GM18507 (cell line): Measurements from ENCODE around the gene GNAQ.
"Not testable (repeated sequence)": the region's sequence is repeated elsewhere in the genome, so short reads cannot be mapped to it uniquely, and the experiment has no call there.

Source experiments
- DNase-seq: peaks from one replicate; pipeline ENCODE4 v3.0.0; 2011; ENCODE audit warnings: low read depth; ENCODE audit not compliant: insufficient read length; ENCODE audit errors: extremely low spot score
- FAIRE-seq: peaks from 2 replicates; lab custom pipeline; 2011; peaks lifted over from hg19 to GRCh38; lab: Jason Lieb, UNC

Gene GNAQ

GRCh38 chr9:77702521-77703390, 328.9 kb downstream of the GNAQ start:
- not testable (repeated sequence) for FAIRE-seq, DNase-seq

DNA sequence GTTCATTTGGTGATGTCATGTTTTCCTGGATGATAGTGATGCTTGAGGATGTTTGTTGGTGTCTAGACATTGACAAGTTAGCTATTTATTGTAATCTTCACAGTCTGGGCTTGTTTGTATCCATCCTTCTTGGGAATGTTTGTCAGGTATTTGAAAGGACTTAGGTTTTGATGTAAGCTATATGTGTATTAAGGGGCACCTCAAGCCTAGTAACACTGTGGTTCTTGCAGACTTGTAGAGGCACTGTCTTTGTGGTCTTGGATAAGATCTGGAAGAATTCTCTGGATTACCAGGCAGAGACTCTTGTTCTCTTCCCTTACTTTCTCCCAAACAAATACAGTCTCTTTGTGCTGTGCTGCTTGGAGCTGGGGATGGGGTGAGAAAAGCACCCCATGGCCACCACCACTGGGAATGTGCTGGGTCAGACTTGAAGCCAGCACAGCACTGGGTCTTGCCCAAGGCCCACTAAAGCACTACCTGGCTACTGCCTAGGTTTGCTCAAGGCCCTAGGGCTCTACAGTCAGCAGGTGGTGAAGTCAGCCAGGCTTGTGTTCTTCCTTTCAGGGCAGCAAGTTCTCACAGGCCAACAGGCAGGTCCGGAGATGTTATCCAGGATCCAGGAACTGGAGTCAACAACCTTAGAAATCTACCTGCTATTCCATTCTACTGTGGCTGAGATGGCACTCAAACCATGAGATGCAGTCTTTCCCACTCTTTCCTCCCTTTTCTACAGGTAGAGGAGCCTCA, 334.2 kb downstream of the GNAQ start:
- FAIRE-seq = no peak
- DNase-seq = no peak

DNA sequence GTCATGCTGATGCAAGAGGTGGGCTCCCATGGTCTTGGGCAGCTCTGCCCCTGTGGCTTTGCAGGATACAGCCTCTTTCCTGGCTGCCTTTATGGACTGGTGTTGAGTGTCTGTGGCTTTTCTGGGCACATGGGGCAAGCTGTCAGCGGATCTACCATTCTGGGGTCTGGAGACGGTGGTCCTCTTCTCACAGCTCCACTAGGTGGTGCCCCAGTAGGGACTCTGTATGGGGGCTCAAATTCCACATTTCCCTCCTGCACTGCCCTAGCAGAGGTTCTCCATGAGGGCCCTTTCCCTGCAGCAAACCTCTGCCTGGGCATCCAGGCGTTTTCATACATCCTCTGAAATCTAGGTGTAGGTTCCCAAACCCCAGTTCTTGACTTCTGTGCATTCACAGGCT, 340.9 kb downstream of the GNAQ start:
- not testable (repeated sequence) for DNase-seq, FAIRE-seq

DNA sequence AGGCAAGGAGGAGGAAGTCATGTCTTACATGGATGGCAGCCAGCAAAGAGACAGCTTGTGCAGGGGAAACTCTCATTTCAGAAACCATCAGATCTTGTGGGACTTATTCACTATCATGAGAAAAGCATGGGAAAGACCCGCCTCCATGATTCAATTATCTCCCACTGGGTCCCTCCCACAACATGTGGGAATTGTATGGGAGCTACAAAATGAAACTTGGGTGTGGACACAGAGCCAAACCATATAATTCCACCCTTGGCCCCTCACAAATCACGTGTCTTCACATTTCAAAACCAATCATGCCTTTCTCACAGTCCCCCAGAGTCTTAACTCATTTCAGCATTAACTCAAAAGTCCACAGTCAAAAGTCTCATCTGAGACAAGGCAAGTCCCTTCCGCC, 341.5 kb downstream of the GNAQ start:
- DNase-seq, FAIRE-seq: not testable (repeated sequence)

DNA sequence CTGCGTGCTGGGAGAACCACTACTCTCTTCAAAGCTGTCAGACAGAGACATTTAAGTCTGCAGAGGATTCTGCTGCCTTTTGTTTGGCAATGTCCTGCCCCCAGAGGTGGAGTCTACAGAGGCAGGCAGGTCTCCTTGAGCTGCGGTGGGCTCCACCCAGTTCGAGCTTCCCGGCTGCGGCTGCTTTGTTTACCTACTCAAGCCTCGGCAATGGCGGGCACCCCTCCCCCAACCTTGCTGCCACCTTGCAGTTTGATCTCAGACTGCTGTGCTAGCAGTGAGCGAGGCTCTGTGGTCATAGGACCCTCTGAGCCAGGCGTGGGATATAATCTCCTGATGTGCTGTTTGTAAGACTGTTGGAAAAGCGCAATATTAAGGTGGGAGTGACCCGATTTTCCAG, 343.9 kb downstream of the GNAQ start:
- not testable (repeated sequence) for DNase-seq, FAIRE-seq

DNA sequence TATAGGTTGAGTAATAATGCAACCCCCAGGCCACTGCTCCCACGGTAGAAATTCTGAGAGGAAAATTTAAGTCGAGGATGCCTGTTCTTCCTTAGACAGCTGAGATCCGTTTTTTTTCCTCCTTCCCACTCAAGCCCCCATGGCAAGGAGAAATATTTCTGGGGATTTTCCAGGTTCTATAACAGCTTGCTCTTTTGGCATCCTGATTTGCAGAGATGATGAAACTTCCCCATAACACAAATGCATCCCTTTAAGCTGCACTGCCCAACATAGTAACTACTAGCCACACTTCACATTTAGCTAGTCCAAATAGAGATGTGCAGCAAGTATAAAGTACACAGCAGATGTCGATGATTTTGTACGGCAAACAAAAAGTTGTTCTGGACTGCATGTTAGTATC, 351.0 kb downstream of the GNAQ start:
- no peak for FAIRE-seq
- DNase-seq = no peak

- FAIRE-seq = no peak
- DNase-seq = no peak
These were observed 351.8 kb downstream of the GNAQ start for GRCh38 chr9:77679661-77680368.

DNA sequence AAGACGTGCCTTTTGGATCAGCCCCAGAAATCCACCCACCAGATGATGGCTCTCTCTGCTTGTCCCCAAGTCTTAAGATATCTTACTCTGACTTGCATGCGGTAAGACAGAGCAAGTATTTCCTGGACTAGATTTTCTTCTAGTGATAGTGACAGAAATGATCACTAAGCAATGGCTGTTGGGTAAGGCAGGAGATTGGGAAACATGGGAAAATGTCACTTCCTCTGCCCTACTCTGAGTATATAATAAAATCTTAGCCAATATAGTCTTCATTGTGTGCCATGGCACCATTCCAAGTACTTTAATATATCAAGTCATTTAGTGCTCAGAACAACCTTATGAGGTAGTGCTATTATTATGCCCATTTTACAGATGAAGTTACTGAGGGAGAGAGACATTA, 352.5 kb downstream of the GNAQ start:
- DNase-seq (no peak), FAIRE-seq (no peak)

GRCh38 chr9:77677957-77678535, 353.6 kb downstream of the GNAQ start:
- no peak for FAIRE-seq
- DNase-seq = no peak

- FAIRE-seq (no peak), DNase-seq (no peak)
These were observed 354.2 kb downstream of the GNAQ start for GRCh38 chr9:77677397-77677796.

DNA sequence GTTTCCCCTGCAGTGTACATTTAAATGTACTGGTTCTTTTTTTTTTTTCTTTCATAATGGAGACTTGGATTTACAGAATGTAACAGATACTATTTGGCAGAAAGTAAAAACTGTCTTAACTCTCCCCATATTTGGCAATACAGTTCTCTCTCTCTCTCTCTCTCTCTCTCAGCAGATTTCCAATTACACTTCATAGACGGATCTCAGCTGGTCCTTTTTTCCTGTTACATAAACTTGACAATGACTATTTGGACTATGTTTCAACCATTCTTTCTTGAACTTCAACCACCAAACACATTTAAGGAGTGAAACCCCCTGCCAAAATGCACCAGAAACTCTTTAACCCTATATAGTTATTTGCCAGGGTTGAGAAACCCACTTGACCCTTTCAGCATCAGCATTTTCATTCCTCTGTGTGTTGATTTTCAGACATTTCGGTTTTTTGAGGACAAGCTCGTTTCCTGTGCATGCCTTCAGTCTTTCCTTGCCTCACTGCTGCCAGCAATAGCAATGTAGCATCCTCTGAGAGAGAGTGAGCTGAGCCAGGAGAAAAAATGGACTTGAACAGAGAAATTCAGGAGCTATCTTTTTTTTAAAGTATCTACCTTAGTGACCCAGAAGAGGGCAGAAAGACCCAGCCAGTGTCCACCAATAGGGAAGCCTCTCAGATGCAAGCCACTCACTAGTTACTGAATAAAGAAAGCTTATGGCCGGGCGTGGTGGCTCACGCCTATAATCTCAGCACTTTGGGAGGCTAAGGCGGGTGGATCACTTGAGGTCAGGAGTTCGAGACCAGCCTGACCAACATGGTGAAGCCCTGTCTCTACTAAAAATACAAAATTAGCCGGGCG, 357.4 kb downstream of the GNAQ start:
- FAIRE-seq (no peak), DNase-seq (no peak)

DNA sequence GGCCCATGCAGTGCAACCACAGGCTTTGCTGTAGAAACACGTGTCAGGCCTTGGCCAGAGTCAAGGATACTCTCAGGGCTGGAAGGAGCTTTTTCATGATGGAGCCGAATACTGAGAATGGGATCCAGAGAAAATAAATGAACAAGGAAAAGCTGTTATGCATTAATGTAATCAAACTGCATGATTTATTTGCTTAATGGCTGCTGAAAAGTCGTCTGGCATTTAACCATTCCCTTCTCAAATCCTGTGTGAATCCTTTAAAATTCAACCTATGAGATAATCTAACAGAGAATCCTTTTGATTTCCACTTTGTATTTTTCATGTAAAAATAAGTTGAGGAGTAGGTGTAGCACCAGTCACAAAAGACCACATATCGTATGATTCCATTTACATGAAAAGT, 359.4 kb downstream of the GNAQ start:
- DNase-seq (no peak), FAIRE-seq (no peak)

DNA sequence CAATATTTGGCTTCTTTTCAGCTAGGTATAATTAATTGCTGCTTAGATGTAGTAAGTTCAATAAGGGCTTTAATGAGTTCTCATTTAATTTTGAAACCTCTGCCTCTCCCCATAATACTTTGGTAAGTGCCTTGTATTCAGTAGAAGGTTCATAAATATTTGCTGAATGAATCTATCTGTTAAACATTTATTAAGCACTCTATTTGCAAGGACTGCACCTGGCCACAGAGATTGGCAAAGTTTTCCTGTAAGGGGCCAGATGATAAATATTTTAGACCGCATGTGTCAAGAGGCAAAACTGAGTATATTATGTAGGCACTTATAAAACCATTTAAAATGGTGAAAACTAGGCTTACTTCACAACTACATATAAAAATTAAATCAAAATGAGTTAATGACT, 364.5 kb downstream of the GNAQ start:
- DNase-seq (no peak), FAIRE-seq (no peak)
